SK-N-SH (cell line): Measurements from ENCODE around the gene GIN1.
A peak's percentile ranks its signal among the peaks of the same experiment; 100 is the strongest.

Experiments
- ELF1 ChIP-seq: IDR thresholded peaks from 2 replicates; pipeline ENCODE4 v1.4.0; 2012
- EP300 ChIP-seq, 2 experiments: IDR thresholded peaks; 2 replicates each; pipeline versions ENCODE4 v1.4.0 to v1.6.1; 2012; ENCODE audit warnings: borderline replicate concordance in 1 of 2, low read depth in 1 of 2, low read length in 1 of 2
- EZH2phosphoT487 ChIP-seq: fragments of 200-600 bp; sonication (generic); IDR thresholded peaks from 2 replicates; pipeline ENCODE4 v1.6.1; 2017; ENCODE audit warnings: low read depth, mixed run types, mild to moderate bottlenecking, antibody characterized with exemption, moderate library complexity, borderline replicate concordance
- GATA2 ChIP-seq: sonication (generic); formaldehyde crosslinking; IDR thresholded peaks from 2 replicates; pipeline ENCODE4 v1.5.0; 2020; ENCODE audit warnings: mild to moderate bottlenecking, missing genetic modification reagents
- POLR2AphosphoS5 ChIP-seq: IDR thresholded peaks from 2 replicates; pipeline ENCODE4 v1.6.1; 2012; ENCODE audit warnings: low read depth, low read length
- RAD21 ChIP-seq: IDR thresholded peaks from 2 replicates; pipeline ENCODE4 v1.6.1; 2012; ENCODE audit warnings: mild to moderate bottlenecking, low read length
- SMC3 ChIP-seq: IDR thresholded peaks from 2 replicates; pipeline ENCODE4 v1.6.1; 2012; ENCODE audit warnings: low read depth, low read length, improper control_type of control experiment
- TAF1 ChIP-seq: IDR thresholded peaks from 2 replicates; pipeline ENCODE4 v1.6.1; 2012; ENCODE audit warnings: low read depth, mild to moderate bottlenecking, low read length, moderate library complexity, borderline replicate concordance
- YY1 ChIP-seq: IDR thresholded peaks from 2 replicates; pipeline ENCODE4 v1.4.0; 2012; ENCODE audit warnings: low read depth, mild to moderate bottlenecking
- TF ChIP-seq, protein P1 (sequence below): fragments of 200-600 bp; sonication (generic); IDR thresholded peaks from 2 replicates; pipeline ENCODE4 v1.6.1; 2017; ENCODE audit warnings: antibody characterized with exemption, mild to moderate bottlenecking, moderate library complexity
- TF ChIP-seq, protein P2 (sequence below): IDR thresholded peaks from 2 replicates; pipeline ENCODE4 v1.6.1; 2012; ENCODE audit warnings: mild to moderate bottlenecking, low read depth, low read length, moderate library complexity
- TF ChIP-seq, protein P3 (sequence below): IDR thresholded peaks from 2 replicates; pipeline ENCODE4 v1.4.0; 2012; ENCODE audit warnings: low read depth, borderline replicate concordance
- TF ChIP-seq, protein P4 (sequence below): IDR thresholded peaks from 2 replicates; pipeline ENCODE4 v1.4.0; 2012; ENCODE audit warnings: low read depth

DNA sequence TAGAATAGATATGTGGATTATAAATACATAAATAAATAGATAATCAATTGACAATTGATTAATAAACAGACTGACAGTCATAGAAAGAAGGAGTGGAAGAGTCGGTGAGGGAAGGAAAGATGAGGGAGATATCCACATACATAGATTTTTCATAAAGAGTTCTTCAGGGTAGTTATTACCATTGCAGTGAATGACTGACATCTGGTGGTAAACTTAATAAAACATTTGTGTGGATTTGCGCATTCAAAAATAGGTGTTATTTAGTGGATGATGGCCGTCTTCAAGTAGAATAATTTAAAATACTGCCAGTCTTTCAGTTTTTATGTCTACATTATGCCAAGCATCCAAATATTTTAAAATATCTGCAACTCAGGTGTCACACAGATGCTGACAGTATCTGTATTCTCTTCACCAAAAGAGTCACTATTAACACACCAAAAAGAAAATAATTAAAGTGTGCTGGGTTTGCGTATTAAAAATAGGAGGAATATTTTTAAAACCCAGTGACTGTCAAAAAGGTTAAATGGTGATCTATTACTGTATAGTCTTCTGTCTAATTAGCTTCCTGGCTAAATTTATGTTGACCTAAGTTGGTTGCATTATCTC lies 78.8 kb downstream of the GIN1 start:
- TF ChIP-seq POLR2AphosphoS5 (no peak), ELF1 (no peak), EZH2phosphoT487 (no peak), EP300 (IDR thresholded peaks at IDR 0.05; ENCODE audit: borderline replicate concordance in 1 of 2, low read depth in 1 of 2, low read length in 1 of 2) (no peak), GATA2 (CRISPR knock-in tag) (0 out of 2 replicates have a peak, but pooled peaks have one; percentile 9), RAD21 (peak; percentile 90), SMC3 (peak; percentile 81), TAF1 (no peak), YY1 (no peak)
- TF ChIP-seq, protein P1, sequence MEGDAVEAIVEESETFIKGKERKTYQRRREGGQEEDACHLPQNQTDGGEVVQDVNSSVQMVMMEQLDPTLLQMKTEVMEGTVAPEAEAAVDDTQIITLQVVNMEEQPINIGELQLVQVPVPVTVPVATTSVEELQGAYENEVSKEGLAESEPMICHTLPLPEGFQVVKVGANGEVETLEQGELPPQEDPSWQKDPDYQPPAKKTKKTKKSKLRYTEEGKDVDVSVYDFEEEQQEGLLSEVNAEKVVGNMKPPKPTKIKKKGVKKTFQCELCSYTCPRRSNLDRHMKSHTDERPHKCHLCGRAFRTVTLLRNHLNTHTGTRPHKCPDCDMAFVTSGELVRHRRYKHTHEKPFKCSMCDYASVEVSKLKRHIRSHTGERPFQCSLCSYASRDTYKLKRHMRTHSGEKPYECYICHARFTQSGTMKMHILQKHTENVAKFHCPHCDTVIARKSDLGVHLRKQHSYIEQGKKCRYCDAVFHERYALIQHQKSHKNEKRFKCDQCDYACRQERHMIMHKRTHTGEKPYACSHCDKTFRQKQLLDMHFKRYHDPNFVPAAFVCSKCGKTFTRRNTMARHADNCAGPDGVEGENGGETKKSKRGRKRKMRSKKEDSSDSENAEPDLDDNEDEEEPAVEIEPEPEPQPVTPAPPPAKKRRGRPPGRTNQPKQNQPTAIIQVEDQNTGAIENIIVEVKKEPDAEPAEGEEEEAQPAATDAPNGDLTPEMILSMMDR: peak; percentile 66
- TF ChIP-seq, protein P2, sequence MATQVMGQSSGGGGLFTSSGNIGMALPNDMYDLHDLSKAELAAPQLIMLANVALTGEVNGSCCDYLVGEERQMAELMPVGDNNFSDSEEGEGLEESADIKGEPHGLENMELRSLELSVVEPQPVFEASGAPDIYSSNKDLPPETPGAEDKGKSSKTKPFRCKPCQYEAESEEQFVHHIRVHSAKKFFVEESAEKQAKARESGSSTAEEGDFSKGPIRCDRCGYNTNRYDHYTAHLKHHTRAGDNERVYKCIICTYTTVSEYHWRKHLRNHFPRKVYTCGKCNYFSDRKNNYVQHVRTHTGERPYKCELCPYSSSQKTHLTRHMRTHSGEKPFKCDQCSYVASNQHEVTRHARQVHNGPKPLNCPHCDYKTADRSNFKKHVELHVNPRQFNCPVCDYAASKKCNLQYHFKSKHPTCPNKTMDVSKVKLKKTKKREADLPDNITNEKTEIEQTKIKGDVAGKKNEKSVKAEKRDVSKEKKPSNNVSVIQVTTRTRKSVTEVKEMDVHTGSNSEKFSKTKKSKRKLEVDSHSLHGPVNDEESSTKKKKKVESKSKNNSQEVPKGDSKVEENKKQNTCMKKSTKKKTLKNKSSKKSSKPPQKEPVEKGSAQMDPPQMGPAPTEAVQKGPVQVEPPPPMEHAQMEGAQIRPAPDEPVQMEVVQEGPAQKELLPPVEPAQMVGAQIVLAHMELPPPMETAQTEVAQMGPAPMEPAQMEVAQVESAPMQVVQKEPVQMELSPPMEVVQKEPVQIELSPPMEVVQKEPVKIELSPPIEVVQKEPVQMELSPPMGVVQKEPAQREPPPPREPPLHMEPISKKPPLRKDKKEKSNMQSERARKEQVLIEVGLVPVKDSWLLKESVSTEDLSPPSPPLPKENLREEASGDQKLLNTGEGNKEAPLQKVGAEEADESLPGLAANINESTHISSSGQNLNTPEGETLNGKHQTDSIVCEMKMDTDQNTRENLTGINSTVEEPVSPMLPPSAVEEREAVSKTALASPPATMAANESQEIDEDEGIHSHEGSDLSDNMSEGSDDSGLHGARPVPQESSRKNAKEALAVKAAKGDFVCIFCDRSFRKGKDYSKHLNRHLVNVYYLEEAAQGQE: no peak
- TF ChIP-seq, protein P3, sequence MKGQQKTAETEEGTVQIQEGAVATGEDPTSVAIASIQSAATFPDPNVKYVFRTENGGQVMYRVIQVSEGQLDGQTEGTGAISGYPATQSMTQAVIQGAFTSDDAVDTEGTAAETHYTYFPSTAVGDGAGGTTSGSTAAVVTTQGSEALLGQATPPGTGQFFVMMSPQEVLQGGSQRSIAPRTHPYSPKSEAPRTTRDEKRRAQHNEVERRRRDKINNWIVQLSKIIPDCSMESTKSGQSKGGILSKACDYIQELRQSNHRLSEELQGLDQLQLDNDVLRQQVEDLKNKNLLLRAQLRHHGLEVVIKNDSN: no peak
- TF ChIP-seq, protein P4, sequence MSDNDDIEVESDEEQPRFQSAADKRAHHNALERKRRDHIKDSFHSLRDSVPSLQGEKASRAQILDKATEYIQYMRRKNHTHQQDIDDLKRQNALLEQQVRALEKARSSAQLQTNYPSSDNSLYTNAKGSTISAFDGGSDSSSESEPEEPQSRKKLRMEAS: no peak
